K562 (cell line): ENCODE results near the gene NKAIN1. TPM values are rescaled to one million over a fixed set of nuclear protein-coding genes. Genes with fewer than 3 reads are reported as not detected.

ENCODE experiments used
- ATAC-seq: fragments of 200-7000 bp; cut with Tn5 transposase; 3 replicates; pipeline ENCODE4 v1.9.1; 2020; ENCODE audit warnings: moderate library complexity
- BruUV-seq: library from RNA; stranded (reverse); fragments of 400-500 nt; replicated peaks from 2 replicates; lab custom pipeline; 2021; lab: Mats Ljungman, UMichigan
- CTCF ChIA-PET: fragments of 300-600 bp; formaldehyde crosslinking; extraction: SDS; loops from one replicate; lab custom pipeline; 2021; ENCODE audit warnings: low intra/inter-chr PET ratio; lab: Yijun Ruan, JAX
- POLR2A ChIA-PET: fragments of 300-600, 350-650 bp; sonication (Branson Sonifier 250); formaldehyde crosslinking; extraction: SDS; loops from one replicate; lab custom pipeline; 2021; ENCODE audit warnings: antibody characterized with exemption, inconsistent platforms; lab: Yijun Ruan, JAX
- DNase-seq, 4 experiments: peaks; one replicate each; pipeline versions ENCODE4 v3.0.0 to v3.0.0-alpha.2; 2011 to 2018; ENCODE audit warnings: low spot score in 3 of 4, mixed read lengths in 3 of 4; ENCODE audit errors: extremely low read depth in 1 of 4
- FAIRE-seq: peaks from 2 replicates; lab custom pipeline; 2011; peaks lifted over from hg19 to GRCh38; lab: Jason Lieb, UNC
- H2AFZ ChIP-seq: 2 replicates; pipeline ENCODE4 v1.6.0; 2011; ENCODE audit warnings: low read depth, low read length, control low read depth, inconsistent platforms
- H3K27ac ChIP-seq: fragments of 200-600 bp; 3 replicates; pipeline ENCODE4 v1.8.0; 2011; ENCODE audit warnings: low read depth, mild to moderate bottlenecking, control low read depth, inconsistent platforms, low read length, moderate library complexity, mixed read lengths; ENCODE audit errors: extremely low read depth
- H3K27me3 ChIP-seq, 2 experiments: fragments of 300-600 bp in 1 of 2; 2 replicates in 1 of 2; 3 replicates in 1 of 2; pipeline versions ENCODE4 v1.6.0 to v1.8.0; 2011; ENCODE audit warnings: inconsistent platforms in 2 of 2, low read length in 2 of 2, mild to moderate bottlenecking in 1 of 2, mixed read lengths in 1 of 2, moderate library complexity in 1 of 2; ENCODE audit not compliant: control insufficient read depth in 2 of 2, insufficient read depth in 2 of 2
- H3K36me3 ChIP-seq: fragments of 300-600 bp; 3 replicates; pipeline ENCODE4 v1.8.0; 2011; ENCODE audit warnings: mild to moderate bottlenecking, low read length, inconsistent platforms; ENCODE audit not compliant: control insufficient read depth, insufficient read depth
- H3K4me1 ChIP-seq, 2 experiments: fragments of 200-600 bp in 1 of 2; replicated peaks in 1 of 2; 2 replicates in 1 of 2; 3 replicates in 1 of 2; pipeline versions ENCODE4 v1.5.1 to v1.8.0; 2011; ENCODE audit warnings: inconsistent platforms in 2 of 2, low read length in 2 of 2, mild to moderate bottlenecking in 1 of 2, mixed read lengths in 1 of 2, moderate library complexity in 1 of 2; ENCODE audit not compliant: control insufficient read depth in 2 of 2, insufficient read depth in 2 of 2
- H3K4me2 ChIP-seq: 2 replicates; pipeline ENCODE4 v1.6.1; 2011; ENCODE audit warnings: low read length, control low read depth, inconsistent platforms, mixed read lengths; ENCODE audit not compliant: insufficient read depth
- H3K4me3 ChIP-seq: fragments of 200-600 bp; sonication (generic), shearing (Covaris generic); 2 replicates; pipeline ENCODE4 v1.5.1; 2016; ENCODE audit warnings: control low read depth, inconsistent platforms
- H3K79me2 ChIP-seq: fragments of 200-600 bp; 3 replicates; pipeline ENCODE4 v1.8.0; 2011; ENCODE audit warnings: low read length, inconsistent platforms; ENCODE audit not compliant: control insufficient read depth, insufficient read depth
- H3K9ac ChIP-seq, 2 experiments: 2 replicates each; pipeline versions ENCODE4 v1.6.0 to v1.6.1; 2011; ENCODE audit warnings: low read depth in 2 of 2, low read length in 2 of 2, control low read depth in 1 of 2, inconsistent platforms in 1 of 2, mild to moderate bottlenecking in 1 of 2, mixed read lengths in 1 of 2; ENCODE audit not compliant: insufficient read depth in 1 of 2
- H3K9me1 ChIP-seq: one replicate; pipeline ENCODE4 v1.6.0; 2011; ENCODE audit warnings: inconsistent platforms, mild to moderate bottlenecking, low read length, moderate library complexity; ENCODE audit not compliant: control insufficient read depth, insufficient read depth
- H3K9me3 ChIP-seq: replicated peaks from 2 replicates; pipeline ENCODE4 v1.5.1; 2011; ENCODE audit warnings: low read depth, low read length, inconsistent platforms; ENCODE audit not compliant: control insufficient read depth, insufficient read depth
- H4K20me1 ChIP-seq: replicated peaks from 2 replicates; pipeline ENCODE4 v1.6.1; 2011; ENCODE audit warnings: low read length, inconsistent platforms, mixed read lengths; ENCODE audit not compliant: control insufficient read depth, insufficient read depth
- ARNT ChIP-seq, 2 experiments: fragments of 450-650 bp; IDR thresholded peaks; 2 replicates each; pipeline ENCODE4 v1.6.1; 2016; ENCODE audit warnings: mild to moderate bottlenecking in 1 of 2
- ATF7 ChIP-seq: fragments of 450-650 bp; IDR thresholded peaks from 2 replicates; pipeline ENCODE4 v1.7.1; 2014; ENCODE audit warnings: mild to moderate bottlenecking, moderate library complexity
- CREB3 ChIP-seq: fragments of 450-650 bp; conservative IDR thresholded peaks from 2 replicates; pipeline ENCODE4 v1.6.1; 2016; ENCODE audit warnings: missing genetic modification characterization, low read depth, mild to moderate bottlenecking, missing compliant biosample characterization, moderate library complexity
- DMBX1 ChIP-seq: fragments of 250-450 bp; sonication (Bioruptor Pico); IDR thresholded peaks from 2 replicates; pipeline ENCODE4 v1.8.0; 2022; ENCODE audit warnings: inconsistent platforms, mild to moderate bottlenecking, moderate library complexity, borderline replicate concordance
- E2F1 ChIP-seq: sonication (generic); formaldehyde crosslinking; IDR thresholded peaks from 2 replicates; pipeline ENCODE4 v1.8.1; 2023; ENCODE audit warnings: mild to moderate bottlenecking, missing genetic modification reagents, moderate library complexity
- GATA2 ChIP-seq: sonication (generic); formaldehyde crosslinking; IDR thresholded peaks from 2 replicates; pipeline ENCODE4 v1.4.0; 2020; ENCODE audit warnings: mild to moderate bottlenecking, missing genetic modification reagents
- NR1H2 ChIP-seq: sonication (generic); formaldehyde crosslinking; IDR thresholded peaks from 2 replicates; pipeline ENCODE4 v1.4.0; 2020; ENCODE audit warnings: mild to moderate bottlenecking, missing genetic modification reagents
- NR2C1 ChIP-seq, 2 experiments: fragments of 450-650 bp; IDR thresholded peaks; 2 replicates each; pipeline ENCODE4 v1.6.1; 2017; ENCODE audit warnings: mild to moderate bottlenecking in 2 of 2, antibody characterized with exemption in 1 of 2, inconsistent platforms in 1 of 2, missing compliant biosample characterization in 1 of 2, missing genetic modification characterization in 1 of 2
- NR2C2 ChIP-seq, 2 experiments: fragments of 200-800 bp in 1 of 2; sonication (Bioruptor generic) in 1 of 2; sonication (generic) in 1 of 2; formaldehyde crosslinking in 1 of 2; IDR thresholded peaks; 2 replicates each; pipeline versions ENCODE4 v1.6.1 to v1.8.0; 2016 to 2022; ENCODE audit warnings: mild to moderate bottlenecking in 1 of 2, missing compliant biosample characterization in 1 of 2, missing genetic modification characterization in 1 of 2, missing genetic modification reagents in 1 of 2
- PRMT5 ChIP-seq: sonication (generic); formaldehyde crosslinking; IDR thresholded peaks from 2 replicates; pipeline ENCODE4 v1.5.0; 2020; ENCODE audit warnings: missing genetic modification reagents
- ZBTB33 ChIP-seq: sonication (generic); formaldehyde crosslinking; IDR thresholded peaks from 2 replicates; pipeline ENCODE4 v1.8.1; 2023; ENCODE audit warnings: mild to moderate bottlenecking, missing genetic modification reagents
- ZNF76 ChIP-seq: fragments of 250-450 bp; sonication (Bioruptor Pico); IDR thresholded peaks from 2 replicates; pipeline ENCODE4 v1.4.0; 2020; ENCODE audit warnings: mild to moderate bottlenecking, moderate library complexity, borderline replicate concordance
- ZNF766 ChIP-seq: fragments of 200-800 bp; sonication (Bioruptor generic); conservative IDR thresholded peaks from 2 replicates; pipeline ENCODE4 v1.6.1; 2016; ENCODE audit warnings: missing genetic modification characterization, missing compliant biosample characterization
- WGBS: fragments of 100-300 bp; shearing (Covaris generic); methylation state at CpG from one replicate; pipeline ENCODE4 v1.1.6; 2016; ENCODE audit warnings: low coverage, mixed read lengths; ENCODE audit not compliant: insufficient coverage; ENCODE audit errors: missing lambda C conversion rate; 5-methylcytosine and 5-hydroxymethylcytosine counted together
- in situ Hi-C: fragments of 300-500 bp; cut with MboI; formaldehyde crosslinking; loops from 4 replicates; pipeline ENCODE4 v1.15.0; 2018; ENCODE audit warnings: inconsistent platforms, mixed read lengths
- intact Hi-C: fragments of 100-400 bp; cut with micrococcal nuclease; formaldehyde crosslinking; loops from 2 replicates; pipeline ENCODE4 v1.14.2; 2022
- polyA plus RNA-seq, 8 experiments: library from polyadenylated mRNA; depleted of rRNA in 4 of 8; stranded (reverse) in 5 of 8; unstranded in 3 of 8; fragments of >200 nt; fragmentation: Nextera tagmentation in 2 of 8; fragmentation: Illumina TruSeq in 1 of 8; extraction: Ambion mirVana in 2 of 8; extraction: Trizol in 1 of 8; gene quantifications; 2 replicates each; pipeline versions ENCODE4 v1.2.1 to v1.2.3, GENCODE V29; 2011 to 2014; ENCODE audit warnings: inconsistent platforms in 1 of 8, missing spikeins in 1 of 8
- total RNA-seq, 7 experiments: library from RNA; depleted of rRNA in 6 of 7; stranded (reverse); fragments of >200 nt in 6 of 7; fragmentation: Illumina TruSeq in 2 of 7; extraction: Trizol in 2 of 7; gene quantifications; 2 replicates each; pipeline versions ENCODE4 v1.2.1 to v1.2.3, GENCODE V29; 2011 to 2021; ENCODE audit warnings: low replicate concordance in 1 of 7

The NKAIN1 gene
- total and polyA plus RNA-seq, 9 of the 15 experiments (the other 6 are each of a cell fraction or from before 2014, with no cell fraction given): 0.03 to 0.22 (median 0.04) TPM; not detected in 3

GRCh38 chr1:31154000-31154631, 85.6 kb downstream of the NKAIN1 start:
- ATAC-seq (no peak), FAIRE-seq (peak; percentile 29), DNase-seq (peak in 1 of 4 experiments; percentile 13)
- Histone ChIP-seq H3K79me2 (peaks cover 8% of the 10 kb centered on the region; the same call in 1 of the 3 replicates), H3K4me1 (peaks cover 11 to 23% of the 10 kb centered on the region in 2 experiments; a peak in 4 of 5 replicates), H4K20me1 (no peaks in the 10 kb centered on the region), H3K27me3 (no peaks in the 10 kb centered on the region), H3K36me3 (no peaks in the 10 kb centered on the region), H3K27ac (peak overlapping the region; percentile 85), H3K4me3 (peak overlapping the region; percentile 61), H3K4me2 (peak overlapping the region; percentile 94), H3K9me3 (no peaks in the 10 kb centered on the region), H3K9ac (peak overlapping the region; percentile 85 to 94), H3K9me1 (no peaks in the 10 kb centered on the region), H2AFZ (peak overlapping the region; percentile 97)
- TSS peak; percentile 98 for BruUV-seq
- in situ Hi-C loops (no loop called here), intact Hi-C loops (loop anchor here (2.0 to 10.0 kb wide), 3 partner anchors 53 to 179 kb away; partner anchors contain the start of gene PUM1)
- 75% methylated on average over 19 of the region's 19 CpGs for WGBS
- POLR2A ChIA-PET: interaction anchor here (0.9 to 1.1 kb wide), 2 partner anchors 8 to 10 kb away, joined by 3 to 7 read pairs; no protein-coding TSS in a partner anchor
- CTCF ChIA-PET: no interaction called here
- TF ChIP-seq PRMT5: no peak
- 0 out of 2 replicates have a peak, but pooled peaks have one; percentile 55 for TF ChIP-seq ATF7
- 0 out of 4 replicates have a peak, but pooled peaks of 1 of the 2 experiments have one; percentile 45 for TF ChIP-seq ARNT (IDR thresholded peaks at IDR 0.05)
- TF ChIP-seq NR2C2 (CRISPR knock-in tag; IDR thresholded peaks at IDR 0.05): no peak
- TF ChIP-seq NR2C2 (tag; IDR thresholded peaks at IDR 0.05): peak; percentile 6; the same call in 1 of the 2 replicates
- 0 out of 2 replicates have a peak, but pooled peaks have one; percentile 8 for TF ChIP-seq ZNF766 (CRISPR knock-in tag)
- TF ChIP-seq CREB3 (tag): 0 out of 2 replicates have a peak, but pooled peaks have one; percentile 19
- no peak for TF ChIP-seq ZNF76 (CRISPR knock-in tag)
- peak; percentile 66; the same call in 1 of the 2 replicates for TF ChIP-seq E2F1
- 0 out of 2 replicates have a peak, but pooled peaks have one; percentile 29 for TF ChIP-seq GATA2 (CRISPR knock-in tag)
- 0 out of 2 replicates have a peak, but pooled peaks have one; percentile 35 for TF ChIP-seq DMBX1 (CRISPR knock-in tag)
- TF ChIP-seq ZBTB33 (CRISPR knock-in tag): peak; percentile 22; the same call in 1 of the 2 replicates
- TF ChIP-seq NR1H2 (CRISPR knock-in tag): 0 out of 2 replicates have a peak, but pooled peaks have one; percentile 52
- peak; percentile 39; the same call in 1 of the 2 replicates for TF ChIP-seq NR2C1 (IDR thresholded peaks at IDR 0.05)
- no peak for TF ChIP-seq NR2C1 (tag; IDR thresholded peaks at IDR 0.05)
